ENCODE results near the gene KRTAP5-5.
"Not testable (repeated sequence)": the region's sequence is repeated elsewhere in the genome, so short reads cannot be mapped to it uniquely, and the experiment has no call there.

Gene KRTAP5-5

DNA sequence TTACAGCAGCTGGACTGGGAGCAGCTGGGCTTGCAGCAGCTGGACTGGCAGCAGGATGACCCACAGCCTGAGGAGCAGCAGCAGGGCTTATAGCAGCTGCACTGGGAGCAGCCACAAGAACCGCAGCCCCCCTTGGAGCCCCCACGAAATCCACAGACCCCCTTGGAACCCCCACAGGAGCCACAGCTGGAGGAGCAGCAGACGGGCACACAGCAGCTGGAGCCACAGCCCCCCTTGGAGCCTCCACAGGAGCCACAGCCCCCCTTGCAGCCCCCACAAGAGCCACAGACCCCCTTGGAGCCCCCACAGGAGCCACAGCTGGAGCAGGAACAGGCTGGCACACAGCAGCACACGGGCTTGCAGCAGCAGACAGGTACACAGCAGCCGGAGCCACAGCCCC is 21.7 kb upstream of the KRTAP5-5 start:
- not testable (repeated sequence) for FAIRE-seq

DNA sequence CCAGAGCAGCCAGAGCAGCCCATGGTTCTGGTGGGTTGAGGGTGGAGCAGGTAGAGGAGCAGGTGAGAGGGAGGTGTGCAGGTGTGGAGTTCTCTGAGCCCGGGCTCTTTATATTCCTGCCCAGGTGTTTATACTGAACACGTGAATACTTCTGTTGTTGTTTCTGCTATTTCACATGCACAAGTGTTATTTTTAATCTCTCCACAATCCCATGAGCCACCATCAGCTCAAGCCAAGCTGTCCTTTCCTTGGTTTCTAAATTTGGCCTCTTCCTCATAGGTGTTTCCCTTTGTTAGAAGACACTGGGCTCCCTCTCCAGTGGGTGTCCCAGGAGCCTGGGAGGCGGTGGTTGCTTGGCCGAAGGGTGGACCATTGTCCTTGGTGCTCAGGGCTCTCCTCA is 21.2 kb upstream of the KRTAP5-5 start, which contains the start of gene KRTAP5-3:
KRTAP5-3 (minus strand) TSS at position 101 of the 400 bp plus-strand sequence; CDS start at position 23, 78 bp downstream.
- no peak for FAIRE-seq

DNA sequence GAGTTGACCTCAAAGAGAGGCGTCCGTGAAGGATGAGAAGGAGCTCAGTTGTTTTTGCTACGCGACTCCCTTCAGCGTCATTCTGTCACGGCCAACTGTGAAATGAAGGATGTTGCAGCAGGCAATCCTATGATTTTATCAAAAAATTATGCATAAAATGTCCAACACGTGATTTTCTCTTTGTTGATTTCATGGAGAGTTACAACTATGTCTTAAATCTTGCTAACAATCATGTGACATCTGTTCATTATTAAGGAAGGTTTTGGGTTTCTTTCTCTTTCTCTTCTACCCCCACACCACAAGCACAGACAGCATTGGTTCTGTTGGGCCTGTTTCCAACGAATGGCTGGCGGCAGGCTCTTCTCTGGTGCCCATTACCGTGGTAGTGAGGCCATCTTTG is 11.3 kb upstream of the KRTAP5-5 start:
- no peak for FAIRE-seq

DNA sequence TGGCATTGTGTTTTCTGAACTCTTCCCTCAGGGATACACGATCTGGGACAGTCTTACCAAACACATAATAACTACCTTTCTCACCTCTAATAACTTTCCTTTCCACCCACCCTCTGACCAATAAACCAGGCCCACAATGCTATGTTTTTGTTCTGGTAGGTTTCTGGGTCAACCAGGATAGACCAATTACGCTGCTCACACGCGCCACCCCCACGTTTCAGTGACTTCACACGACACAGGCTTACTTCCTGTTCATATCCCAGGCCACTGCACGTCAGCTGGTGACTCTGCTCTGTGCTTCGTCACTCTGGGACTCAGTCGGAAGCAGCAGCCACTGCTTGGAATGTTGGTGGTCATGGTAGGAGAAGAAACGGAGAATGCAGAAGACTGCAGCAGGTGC is 10.1 kb upstream of the KRTAP5-5 start:
- FAIRE-seq = no peak

DNA sequence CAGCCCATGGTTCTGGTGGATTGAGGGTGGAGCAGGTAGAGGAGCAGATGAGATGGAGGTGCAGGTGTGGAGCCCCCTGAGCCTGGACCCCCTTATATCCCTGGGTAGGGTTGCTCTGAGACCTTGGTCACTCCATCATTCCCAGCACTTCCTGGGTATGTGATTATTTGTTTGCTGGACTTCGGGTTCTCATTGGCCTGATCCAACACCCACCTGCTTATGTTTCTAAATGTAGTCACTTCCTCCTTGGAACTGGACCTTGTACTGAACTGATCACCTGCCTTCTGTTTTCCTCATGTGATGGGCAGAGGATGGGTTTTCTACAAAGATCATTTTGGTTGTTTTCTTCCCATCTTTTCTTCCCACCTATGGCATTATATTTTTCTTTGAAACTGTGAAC is 7.5 kb upstream of the KRTAP5-5 start, which contains the start of gene KRTAP5-4:
KRTAP5-4 (minus strand) TSS at position 53 of the 400 bp plus-strand sequence; CDS start at position 8, 45 bp downstream.
- no peak for FAIRE-seq

DNA sequence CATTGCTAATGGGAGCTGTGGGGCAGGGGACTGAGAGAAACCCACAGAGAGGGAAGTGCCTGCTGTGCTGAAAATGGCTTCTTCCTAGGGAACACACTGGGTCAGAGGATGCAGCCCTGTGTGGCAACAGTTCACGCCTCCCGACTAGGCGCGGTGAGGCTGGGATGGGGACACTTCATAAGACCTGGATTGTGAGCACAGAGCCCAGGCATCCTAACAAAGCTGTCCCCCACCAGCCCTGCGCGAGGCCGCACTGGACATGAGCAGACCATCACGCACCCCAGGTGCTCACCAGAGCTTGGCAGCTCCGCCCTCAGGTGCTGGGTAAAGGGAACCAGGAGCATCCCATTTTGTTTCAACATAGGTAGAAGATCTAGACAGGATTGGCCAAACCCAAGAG is 5.9 kb upstream of the KRTAP5-5 start:
- FAIRE-seq = no peak

DNA sequence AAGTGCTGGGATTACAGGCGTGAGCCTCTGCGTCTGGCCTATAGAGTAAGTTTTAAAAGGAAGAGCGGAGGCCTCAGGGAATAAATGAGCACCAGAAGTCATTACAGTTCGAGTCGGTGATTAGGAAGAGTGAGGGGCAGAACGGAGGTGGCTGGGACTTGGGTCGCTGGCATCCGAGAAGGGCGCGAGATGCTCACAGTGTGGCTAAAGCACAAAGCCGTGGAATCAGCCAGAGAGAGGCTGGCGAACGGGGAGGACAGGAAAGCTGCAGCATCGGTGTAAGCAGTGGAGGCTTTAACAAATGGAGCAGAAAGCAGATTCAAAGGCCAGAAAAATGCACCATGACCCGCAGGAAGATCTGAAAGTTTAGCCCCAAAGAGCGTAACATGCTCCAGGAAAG is 5.0 kb upstream of the KRTAP5-5 start:
- no peak for FAIRE-seq

DNA sequence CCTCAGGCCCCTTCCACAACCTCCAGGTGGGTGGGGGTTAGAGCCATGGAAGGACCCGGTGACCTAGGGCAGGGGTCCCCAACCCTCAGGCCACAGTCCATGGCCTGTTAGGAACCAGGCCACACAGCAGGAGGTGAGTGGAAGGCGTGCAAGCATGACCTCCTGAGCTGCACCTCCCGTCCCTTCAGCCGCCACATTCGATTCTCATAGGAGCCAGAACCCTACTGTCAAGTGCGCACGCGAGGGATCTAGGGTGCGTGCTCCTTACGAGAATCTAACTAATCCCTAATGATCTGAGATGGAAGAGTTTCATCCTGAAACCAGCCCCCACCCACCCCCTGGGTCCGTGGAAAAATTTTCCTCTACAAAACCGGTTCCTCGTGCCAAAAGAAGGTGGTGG is 4.0 kb upstream of the KRTAP5-5 start:
- FAIRE-seq = no peak

DNA sequence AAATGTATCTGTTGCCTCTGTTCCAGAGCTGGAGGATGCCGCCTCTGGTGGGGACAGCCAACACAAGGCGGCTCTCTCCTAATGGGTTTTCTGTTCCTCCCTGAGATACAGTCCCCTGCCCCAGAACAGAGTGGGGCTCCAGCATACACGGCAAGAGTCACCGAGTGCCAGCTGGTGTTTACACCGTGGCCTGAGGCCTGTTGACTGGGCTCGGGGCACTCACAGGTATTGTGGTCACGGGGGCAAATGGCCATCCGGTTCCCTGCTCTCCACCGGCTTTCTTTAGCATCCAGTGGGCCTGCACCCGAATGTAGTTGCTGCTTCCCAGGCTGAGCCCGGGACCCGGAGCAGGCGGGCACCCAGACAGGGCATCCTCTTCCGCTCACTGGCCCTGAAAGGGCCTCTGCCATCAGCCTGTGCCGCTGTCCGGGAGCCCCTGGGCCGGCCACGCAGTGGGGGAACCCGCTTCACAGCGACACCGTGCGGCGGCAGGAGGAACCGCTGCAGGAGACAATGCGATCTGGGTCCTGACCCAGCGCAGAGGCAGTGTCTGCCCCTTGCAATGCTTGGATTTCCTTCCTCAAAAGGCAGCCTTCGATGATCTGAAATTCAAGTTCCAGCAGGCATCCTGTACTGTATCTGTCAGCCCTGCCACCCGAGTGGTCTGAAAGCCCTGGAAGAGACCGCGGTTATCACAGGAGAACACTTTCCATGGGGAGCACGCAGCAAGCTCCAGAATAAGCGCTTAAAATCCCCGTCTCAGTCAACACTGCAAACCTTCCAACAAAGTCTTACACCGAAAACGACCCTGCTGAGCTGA is 859 bp upstream of the KRTAP5-5 start:
- FAIRE-seq = no peak

DNA sequence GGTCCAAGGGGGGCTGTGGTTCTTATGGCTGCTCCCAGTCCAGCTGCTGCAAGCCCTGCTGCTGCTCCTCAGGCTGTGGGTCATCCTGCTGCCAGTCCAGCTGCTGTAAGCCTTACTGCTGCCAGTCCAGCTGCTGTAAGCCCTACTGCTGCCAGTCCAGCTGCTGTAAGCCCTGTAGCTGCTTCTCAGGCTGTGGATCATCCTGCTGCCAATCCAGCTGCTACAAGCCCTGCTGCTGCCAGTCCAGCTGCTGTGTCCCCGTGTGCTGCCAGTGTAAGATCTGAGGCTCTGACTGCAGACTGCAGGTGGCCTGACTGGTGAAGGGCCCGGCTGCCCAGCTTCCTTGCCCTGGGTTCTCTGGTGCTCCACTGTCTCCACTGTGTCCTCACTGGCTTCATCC is 696 bp downstream of the KRTAP5-5 start:
- FAIRE-seq = no peak

DNA sequence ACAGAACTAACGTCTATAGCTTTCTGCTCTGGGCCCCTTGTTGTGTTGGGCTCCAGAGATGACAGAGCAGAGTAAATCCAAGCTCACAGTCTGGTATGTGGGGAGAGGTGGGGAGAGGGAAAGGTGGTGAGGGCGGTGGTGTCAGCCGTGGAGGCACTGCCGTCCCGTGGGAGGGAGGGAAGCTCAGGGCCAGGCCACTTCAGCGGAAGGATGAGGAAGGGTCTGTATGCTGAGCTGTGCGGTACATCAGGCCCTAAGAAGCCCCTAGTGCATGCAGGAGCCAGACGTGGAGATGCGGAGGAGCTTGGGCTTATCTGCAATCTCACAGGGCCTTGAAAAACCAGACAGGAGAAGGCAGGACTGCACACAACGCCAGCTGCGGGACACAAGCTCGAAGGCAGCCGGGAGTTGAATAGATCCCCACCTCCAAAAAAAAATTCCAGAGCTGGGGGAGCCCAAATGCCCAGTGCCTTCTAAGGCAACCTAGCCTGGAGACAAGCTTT is 1.5 kb downstream of the KRTAP5-5 start:
- FAIRE-seq = no peak

DNA sequence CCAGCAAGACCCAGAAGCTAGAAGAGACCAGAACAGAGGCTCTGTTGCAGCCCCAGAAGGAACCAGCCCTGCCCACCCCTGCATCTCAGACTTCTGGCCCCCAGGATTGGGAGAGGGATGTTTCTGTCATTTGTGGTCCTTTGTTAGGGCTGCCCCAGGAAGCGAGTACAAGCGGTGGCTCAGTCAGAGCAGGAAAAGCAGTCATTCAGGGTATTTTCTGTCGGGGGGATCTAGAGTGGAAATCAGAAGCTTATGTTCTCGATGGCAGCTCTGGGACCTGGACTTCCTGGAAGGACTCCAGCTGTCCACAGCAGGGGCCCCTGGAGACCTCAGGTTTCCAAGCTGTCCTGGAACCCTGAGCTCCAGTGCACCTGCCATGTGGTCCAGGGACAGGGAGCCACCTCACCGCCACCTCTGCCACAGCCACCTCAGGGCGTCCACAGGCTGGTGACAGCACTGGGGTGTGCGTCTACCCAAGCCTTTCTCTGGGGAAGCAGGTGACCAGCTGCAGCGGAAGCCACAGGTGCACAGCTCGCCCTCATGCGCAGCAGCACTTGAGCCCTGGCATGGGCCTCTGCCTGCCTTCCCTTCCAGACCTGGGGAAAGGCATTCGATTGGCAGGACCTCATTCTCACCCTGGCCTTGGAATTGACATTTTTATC is 2.6 kb downstream of the KRTAP5-5 start:
- FAIRE-seq = no peak

DNA sequence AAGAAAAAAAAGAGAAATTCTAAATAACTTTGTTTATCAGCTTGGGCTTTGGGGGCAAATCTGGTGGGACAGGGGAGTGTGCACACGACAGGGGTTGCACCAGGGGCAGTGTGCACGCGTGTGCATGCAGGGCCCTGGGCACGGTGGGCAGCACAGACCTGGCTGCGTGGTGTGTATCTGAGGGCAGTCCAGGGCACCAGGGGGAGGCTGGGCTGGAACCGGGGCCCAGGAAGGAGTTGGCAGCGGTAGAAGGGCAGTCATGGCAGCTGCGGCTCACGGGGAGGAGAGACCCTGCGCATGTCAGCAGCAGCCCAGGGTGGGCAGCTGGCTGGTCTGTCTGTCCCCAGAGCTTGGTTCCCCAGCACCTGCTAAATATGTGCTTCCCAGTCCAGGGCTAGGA is 4.3 kb downstream of the KRTAP5-5 start:
- FAIRE-seq = no peak

DNA sequence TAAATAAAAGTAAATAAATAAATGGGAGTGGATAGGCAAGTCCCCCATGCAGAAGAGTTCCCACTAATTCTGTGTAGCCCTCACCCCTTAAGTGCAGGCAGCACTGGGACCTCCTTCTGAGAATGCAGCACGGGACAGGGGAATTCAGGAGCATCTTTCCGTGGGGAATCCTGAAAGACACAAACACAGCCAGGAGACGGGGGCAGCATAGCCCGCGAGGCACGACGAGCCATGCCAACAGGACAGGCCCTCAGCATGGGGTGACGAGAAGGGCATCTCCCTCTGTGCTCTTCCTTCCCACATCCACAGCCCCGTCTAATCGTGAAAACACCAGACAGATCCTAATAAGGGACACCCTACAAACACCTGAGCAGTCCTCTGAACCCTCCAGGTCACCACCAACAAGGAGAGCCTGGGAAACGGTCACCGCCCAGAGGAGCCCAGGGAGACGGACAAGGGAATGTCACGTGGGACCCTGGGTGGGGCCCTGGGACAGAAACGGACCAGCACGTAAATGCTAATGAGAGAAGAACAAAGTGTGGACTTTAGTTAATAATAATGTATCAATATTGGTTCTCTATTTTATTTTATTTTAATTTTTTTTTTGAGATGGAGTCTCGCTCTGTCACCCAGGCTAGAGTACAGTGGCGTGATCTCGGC is 6.8 kb downstream of the KRTAP5-5 start:
- no peak for FAIRE-seq

DNA sequence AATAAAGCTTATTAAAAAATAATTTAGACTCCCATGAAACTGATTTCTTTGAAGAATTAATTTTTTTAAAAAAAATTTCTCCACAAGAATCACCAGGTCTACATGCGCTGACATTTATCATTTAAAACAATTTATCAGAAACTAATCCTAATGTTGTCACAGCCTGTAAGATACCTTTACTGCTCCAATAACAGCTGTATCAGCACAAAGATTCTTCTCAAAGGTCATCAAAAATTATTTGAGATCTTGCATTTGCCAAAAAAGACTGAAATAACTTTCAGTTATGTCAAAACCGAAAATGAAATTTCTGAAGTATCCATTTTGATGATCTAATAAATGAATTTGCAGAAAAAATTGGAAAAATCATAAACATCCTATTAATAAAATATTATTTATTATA is 8.1 kb downstream of the KRTAP5-5 start:
- no peak for FAIRE-seq

DNA sequence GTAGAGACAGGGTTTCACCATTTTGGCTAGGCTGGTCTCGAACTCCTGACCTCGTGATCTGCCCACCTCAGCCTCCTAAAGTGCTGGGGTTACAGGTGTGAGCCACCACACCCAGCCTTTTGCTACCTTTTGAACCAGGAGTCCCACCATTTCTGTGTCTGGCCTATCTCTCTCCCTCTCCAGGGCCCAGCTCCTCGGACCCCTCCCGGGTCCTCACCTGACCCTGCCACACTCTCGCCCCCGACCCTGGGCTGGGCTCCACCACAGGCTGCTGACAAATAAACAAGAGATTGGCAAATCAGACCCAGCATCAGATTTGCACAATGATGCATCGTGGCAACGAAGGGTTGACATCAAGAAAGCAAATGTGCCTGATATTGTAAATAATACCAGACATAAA is 8.8 kb downstream of the KRTAP5-5 start:
- FAIRE-seq = no peak

DNA sequence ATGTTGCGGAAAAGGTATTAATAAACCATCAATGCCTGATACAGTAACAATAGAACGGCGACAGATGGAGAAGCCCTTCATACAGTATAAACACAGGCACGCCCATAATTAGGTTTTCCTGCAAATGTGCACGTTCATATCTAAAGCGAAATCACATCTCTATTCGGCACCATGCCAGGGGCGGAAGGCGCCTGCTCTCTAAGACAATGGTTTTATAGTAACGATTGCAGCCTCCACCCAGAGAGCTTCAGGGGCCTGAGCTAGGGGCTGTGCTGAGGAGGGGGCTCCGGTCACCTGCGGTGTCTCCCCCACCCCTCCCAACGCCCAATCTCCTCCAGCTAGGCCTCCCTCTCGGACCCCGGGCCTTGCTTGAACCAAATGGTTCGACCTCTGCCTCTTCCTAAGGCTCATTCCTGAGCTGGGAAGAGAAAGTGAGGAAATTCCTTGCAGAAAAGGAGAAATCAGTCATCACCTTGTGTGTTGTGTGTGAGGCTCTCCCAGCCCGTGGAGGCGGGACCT is 9.6 kb downstream of the KRTAP5-5 start:
- no peak for FAIRE-seq

DNA sequence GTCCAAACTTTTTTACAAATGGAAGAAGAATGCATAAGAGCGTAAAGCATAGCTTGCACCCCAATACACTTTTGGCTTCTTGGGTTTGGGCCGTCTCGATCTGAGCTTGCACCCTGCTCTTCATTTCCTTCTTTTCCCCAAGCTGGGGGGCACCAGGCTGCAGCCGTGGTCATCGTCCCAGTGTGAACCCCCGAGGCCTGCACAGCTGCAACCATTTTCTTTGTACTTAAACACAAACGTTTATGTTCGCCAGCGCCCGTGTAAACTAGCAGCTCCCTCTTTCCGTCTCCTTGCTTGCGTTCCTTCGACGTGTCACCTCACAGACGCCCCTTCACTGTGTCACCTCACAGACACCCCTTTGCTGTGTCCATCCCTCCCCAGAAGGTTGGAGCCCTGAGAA is 10.1 kb downstream of the KRTAP5-5 start:
- FAIRE-seq = no peak

DNA sequence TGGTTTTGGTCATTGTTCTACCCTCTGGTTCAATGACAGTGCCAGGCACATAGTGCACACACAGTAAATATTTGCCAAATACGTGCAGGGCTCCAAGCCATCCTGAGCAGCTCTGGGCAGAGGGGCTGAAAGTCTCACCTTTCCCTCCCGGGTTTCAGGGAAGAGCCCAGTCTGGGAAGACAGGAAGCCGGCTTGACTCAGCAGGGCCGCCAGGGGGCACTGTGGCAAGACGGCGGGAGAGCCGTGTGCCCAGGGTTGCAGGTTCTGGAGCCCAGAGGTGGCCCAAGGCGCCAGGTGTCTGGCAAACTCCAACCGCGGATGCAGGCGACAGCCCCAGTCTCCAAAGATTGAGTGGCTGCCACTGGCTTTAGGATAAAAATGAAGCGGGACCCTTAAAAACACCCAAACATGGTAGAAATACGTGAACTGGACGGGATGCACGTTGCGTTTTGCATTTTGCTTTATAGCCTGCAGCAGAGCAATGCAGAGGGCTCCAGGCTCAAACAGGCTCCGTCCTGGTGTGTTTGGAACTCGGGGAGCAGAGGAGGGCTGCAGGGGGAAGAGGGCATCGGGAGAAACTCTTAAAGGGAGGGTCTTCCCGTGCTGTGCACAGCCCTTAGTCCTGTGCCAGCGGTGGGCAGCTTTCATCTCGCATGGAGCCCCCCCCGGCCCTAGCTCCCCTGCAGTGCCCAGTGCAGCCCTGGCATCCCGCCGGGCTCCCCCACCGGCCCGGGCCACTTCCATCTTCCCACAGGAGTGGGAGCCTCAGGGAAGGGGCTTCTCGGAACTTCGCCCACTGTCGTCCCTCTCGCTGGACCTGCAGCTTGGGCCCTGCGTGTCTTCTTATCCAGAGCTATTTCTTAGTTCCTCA is 10.7 kb downstream of the KRTAP5-5 start:
- no peak for FAIRE-seq

DNA sequence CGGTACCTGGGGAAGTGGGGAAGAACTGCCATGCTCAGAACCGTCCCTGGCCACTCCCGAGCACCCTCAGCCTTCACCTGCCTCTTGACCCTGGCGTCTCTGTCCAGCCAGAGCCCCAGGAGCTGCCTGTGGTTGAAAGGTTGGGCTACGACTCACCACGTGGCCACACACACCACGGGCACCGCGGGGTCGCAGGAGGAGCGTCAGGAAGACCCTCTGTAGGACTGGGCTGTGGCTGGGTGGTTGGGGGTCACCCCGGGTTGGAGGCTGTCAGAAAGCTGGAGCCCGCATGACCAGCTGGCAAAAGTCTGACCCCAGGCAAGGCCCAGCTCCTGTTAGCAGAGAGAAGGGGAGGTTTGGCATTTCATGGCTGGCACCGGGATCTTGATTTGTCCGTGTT is 11.5 kb downstream of the KRTAP5-5 start:
- no peak for FAIRE-seq

DNA sequence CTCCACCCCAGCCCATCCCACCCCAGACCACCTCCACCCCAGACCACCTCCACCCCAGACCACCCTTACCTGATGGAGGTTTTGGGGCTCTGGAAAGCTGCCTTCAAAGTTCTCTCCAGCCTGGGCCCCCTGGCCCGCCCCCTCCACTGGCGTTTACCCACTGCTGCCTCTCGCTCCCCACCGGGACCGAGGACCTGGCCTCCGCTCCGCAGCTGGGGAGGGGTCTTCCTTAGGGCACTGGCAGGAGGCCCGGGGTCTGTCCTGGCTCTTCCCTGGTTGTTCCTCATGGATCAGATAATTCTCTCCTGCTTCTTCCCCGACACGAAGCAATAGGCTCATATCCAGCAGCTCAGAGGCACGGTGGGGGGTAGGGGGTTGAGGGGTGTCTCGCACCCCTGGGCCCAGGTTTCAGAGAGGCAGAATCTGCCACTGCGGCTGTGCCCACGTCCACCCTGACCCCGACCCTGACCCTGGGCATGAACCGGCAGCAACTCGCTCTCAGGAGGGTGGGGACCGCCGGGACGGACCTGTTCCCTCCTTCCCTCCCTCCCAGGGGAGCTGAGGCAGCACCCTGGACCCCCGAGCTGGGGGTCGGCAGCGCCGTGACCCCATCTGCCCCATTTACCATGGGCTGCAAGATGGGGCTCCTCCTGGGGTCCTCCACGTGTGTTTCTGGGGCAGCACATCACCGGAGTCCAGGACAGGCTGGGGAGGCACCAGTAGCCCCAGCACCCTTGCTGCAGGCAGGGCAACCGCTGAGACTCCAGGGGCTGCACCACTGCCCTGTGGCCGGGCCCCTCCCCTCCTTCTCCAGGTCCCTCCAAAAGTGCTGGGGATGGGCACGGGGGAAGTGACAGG is 12.9 kb downstream of the KRTAP5-5 start:
- FAIRE-seq = no peak

All from TTC549 (cell line).